ENCODE measurements around the gene CBY1.

GRCh38 chr22:38694940-38695339, 38.5 kb downstream of the CBY1 start:
- TF ChIP-seq EZH2 (optimal IDR thresholded peaks at IDR 0.05; ENCODE audit: low read depth, low read length) (no peak), CTCF (IDR thresholded peaks at IDR 0.05; ENCODE audit: low read length) (no peak)

Data from MM.1S (cell line).